ENCODE data around the gene HPSE2. TPM values are rescaled to one million over a fixed set of nuclear protein-coding genes. Genes with fewer than 3 reads are reported as not detected.

The HPSE2 gene
- total RNA-seq, 6 experiments from 2014 or later = 0.05 to 0.09 TPM; not detected in 4

DNA sequence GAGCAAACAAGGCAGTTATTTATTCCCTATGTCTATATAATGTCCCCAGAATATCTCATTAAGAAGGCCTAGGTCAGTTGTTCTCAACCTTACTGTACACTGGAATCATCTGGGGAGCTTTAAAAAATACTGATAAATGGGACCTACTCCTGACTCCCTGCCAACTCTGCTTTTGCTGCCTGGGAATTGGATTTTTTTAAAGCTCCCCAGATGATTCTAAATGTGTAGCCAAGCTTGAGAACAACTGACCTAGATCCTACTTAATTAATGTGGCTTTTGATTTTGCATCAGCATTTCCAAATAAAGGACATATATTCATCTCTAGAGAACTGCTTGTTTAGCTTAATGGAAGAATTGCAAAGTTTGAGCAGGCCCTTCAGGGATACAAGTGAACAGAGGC, 697.2 kb downstream of the HPSE2 start:
- TF ChIP-seq, protein P1, sequence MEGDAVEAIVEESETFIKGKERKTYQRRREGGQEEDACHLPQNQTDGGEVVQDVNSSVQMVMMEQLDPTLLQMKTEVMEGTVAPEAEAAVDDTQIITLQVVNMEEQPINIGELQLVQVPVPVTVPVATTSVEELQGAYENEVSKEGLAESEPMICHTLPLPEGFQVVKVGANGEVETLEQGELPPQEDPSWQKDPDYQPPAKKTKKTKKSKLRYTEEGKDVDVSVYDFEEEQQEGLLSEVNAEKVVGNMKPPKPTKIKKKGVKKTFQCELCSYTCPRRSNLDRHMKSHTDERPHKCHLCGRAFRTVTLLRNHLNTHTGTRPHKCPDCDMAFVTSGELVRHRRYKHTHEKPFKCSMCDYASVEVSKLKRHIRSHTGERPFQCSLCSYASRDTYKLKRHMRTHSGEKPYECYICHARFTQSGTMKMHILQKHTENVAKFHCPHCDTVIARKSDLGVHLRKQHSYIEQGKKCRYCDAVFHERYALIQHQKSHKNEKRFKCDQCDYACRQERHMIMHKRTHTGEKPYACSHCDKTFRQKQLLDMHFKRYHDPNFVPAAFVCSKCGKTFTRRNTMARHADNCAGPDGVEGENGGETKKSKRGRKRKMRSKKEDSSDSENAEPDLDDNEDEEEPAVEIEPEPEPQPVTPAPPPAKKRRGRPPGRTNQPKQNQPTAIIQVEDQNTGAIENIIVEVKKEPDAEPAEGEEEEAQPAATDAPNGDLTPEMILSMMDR (IDR thresholded peaks at IDR 0.05) = no peak
- Mint-ChIP-seq H3K27me3 (ENCODE audit: insufficient read depth) (no peaks in the 10 kb centered on the region), H3K4me3 (no peak overlapping the region), H3K4me1 (ENCODE audit: low read depth) (peaks cover 32% of the 10 kb centered on the region), H3K27ac (no peak overlapping the region), H3K9me3 (peaks cover 5% of the 10 kb centered on the region), H3K36me3 (ENCODE audit: low read depth) (no peaks in the 10 kb centered on the region)
- no peak for DNase-seq

DNA sequence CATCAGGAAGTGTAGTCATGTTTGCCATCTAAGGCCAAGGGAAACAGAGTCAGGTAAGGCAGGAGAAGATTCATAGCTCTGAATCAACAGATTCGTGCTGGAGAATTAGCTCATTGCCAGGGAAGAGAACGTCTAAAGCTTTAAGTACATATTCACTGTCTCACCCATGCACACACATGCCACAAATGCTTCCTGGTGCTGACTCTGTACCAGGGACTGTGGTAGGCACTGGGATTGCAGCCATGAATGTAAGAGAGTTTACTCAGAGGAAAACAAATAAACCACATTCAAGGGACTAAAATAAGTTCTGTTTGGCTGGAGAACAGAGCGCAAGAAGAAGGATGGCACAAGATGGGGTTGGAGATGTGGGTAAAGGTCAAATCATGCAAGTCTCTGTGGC, 699.1 kb downstream of the HPSE2 start:
- no peaks in the 10 kb centered on the region for H3K9me3 Mint-ChIP-seq
- H3K27me3 Mint-ChIP-seq (ENCODE audit: insufficient read depth) = no peaks in the 10 kb centered on the region
- peaks cover 39% of the 10 kb centered on the region for H3K4me1 Mint-ChIP-seq (ENCODE audit: low read depth)
- peak overlapping the region; percentile 42 for H3K27ac Mint-ChIP-seq
- H3K36me3 Mint-ChIP-seq (ENCODE audit: low read depth) = no peaks in the 10 kb centered on the region
- peak; percentile 81 for DNase-seq
- no peak overlapping the region; the same call in 1 of the 2 replicates for H3K4me3 Mint-ChIP-seq
- TF ChIP-seq, protein P1 (IDR thresholded peaks at IDR 0.05) = peak; percentile 56

DNA sequence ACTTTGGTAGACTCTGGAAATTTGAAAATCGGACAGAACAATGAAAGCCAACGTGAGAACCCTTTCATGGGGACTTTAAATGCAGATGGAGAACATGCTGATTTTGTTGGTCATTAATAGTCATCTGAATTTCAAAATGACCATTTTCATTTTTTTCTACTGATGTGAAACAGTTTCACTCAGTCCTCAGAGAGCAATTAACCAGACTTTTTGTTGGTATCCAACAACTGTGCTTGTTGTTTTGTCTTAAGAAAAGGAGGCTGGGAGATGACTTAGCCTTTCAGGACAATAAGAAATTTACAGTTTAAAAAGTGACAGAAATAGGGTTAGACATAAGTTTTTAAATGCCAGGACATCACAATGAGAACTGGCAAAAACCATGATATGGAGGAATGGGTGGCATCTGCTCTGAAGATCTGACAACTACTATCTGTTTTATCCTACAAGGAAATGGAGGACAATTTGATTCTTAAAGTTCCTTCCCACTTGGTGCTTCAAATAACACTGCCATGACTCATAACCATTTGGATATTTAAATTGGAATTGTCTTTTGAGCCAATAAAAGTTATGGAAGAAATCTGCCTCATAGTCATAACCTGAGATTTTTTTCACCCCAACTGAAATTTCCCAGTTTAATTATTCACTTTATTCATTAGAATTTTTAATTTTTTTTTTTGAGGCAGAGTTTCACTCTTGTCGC, 701.8 kb downstream of the HPSE2 start:
- peaks cover 33% of the 10 kb centered on the region for H3K4me1 Mint-ChIP-seq (ENCODE audit: low read depth)
- H3K27me3 Mint-ChIP-seq (ENCODE audit: insufficient read depth) = no peaks in the 10 kb centered on the region
- no peaks in the 10 kb centered on the region for H3K36me3 Mint-ChIP-seq (ENCODE audit: low read depth)
- 0 out of 2 replicates have a peak overlapping the region, but pooled peaks have one; percentile 3 for H3K4me3 Mint-ChIP-seq
- TF ChIP-seq, protein P1 (IDR thresholded peaks at IDR 0.05) = no peak
- DNase-seq = peak; percentile 40
- H3K27ac Mint-ChIP-seq = peak overlapping the region; percentile 74
- H3K9me3 Mint-ChIP-seq = no peaks in the 10 kb centered on the region

DNA sequence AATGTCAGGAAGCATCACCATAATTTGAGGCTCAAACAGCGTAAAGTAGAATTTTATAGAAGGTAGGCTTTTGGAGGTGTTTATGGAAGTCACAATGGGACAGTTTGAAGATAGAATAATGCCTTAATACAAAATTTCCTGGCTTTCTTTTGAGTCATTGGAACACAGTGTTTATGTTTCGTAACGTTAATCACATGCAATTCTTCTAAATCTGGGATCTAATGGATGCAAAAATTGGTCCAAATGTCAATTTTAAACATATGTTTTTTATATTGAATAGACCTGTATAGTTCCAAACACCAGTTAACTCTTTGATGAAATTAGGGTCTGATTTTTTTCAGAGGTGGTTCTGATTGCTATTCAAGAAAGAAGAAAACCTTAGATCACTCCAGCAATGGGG, 702.4 kb downstream of the HPSE2 start:
- TF ChIP-seq, protein P1 (IDR thresholded peaks at IDR 0.05) = no peak
- Mint-ChIP-seq H3K4me1 (ENCODE audit: low read depth) (peaks cover 33% of the 10 kb centered on the region), H3K36me3 (ENCODE audit: low read depth) (no peaks in the 10 kb centered on the region), H3K9me3 (no peaks in the 10 kb centered on the region), H3K4me3 (no peak overlapping the region), H3K27ac (no peak overlapping the region; the same call in 1 of the 2 replicates), H3K27me3 (ENCODE audit: insufficient read depth) (no peaks in the 10 kb centered on the region)
- no peak for DNase-seq

DNA sequence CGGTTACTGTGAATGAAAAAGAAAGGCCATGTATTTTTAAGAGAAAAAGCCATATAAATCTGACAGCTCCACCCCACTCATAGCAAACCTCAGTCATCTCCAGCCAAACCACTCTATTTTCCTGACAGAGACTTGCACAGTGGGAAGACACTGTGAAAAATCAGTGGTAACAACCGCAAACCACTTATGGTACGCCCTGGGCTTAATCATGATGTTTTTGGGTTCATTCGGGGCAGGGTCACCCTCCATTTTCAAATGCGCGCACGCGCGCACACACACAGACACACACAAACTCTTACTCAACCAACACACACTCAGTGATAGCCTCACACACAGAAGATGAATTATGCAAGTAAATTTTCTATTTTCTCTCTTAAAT, 706.9 kb downstream of the HPSE2 start:
- Mint-ChIP-seq H3K27me3 (ENCODE audit: insufficient read depth) (no peaks in the 10 kb centered on the region), H3K9me3 (no peaks in the 10 kb centered on the region), H3K4me3 (no peak overlapping the region), H3K4me1 (ENCODE audit: low read depth) (peaks cover 10% of the 10 kb centered on the region), H3K27ac (peak overlapping the region; percentile 35; the same call in 1 of the 2 replicates), H3K36me3 (ENCODE audit: low read depth) (no peaks in the 10 kb centered on the region)
- TF ChIP-seq, protein P1 (IDR thresholded peaks at IDR 0.05) = no peak
- no peak for DNase-seq
